ENCODE results near the gene TNPO2.
A peak's percentile ranks its signal among the peaks of the same experiment; 100 is the strongest.
"Not testable (repeated sequence)": the region's sequence is repeated elsewhere in the genome, so short reads cannot be mapped to it uniquely, and the experiment has no call there.

TNPO2 gene

GRCh38 chr19:12705169-12705568 is 18.6 kb downstream of the TNPO2 start:
- DNase-seq = no peak

GRCh38 chr19:12703046-12703445 is 20.7 kb downstream of the TNPO2 start:
- DNase-seq = no peak

- no peak for DNase-seq
These were observed 22.0 kb downstream of the TNPO2 start for GRCh38 chr19:12701596-12702282.

DNA sequence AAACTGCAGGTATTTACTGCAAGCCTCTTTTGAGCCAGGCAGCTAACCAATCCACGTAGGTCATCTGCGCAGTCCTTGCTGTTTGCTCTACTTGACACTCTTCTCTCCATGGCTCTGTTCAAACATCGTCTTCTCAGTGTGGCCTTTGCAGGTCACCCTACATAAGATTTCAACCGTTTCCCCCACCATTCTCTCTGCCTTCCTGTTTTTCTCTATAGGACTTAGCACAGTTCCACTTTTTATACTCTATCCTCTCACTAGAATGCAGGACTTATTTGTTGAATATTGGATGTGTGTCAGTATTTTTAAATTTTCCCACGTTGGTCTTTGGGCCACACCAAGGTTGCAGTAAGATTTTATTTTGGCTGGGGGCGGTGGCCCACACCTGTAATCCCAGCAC is 25.6 kb downstream of the TNPO2 start:
- DNase-seq = no peak

DNA sequence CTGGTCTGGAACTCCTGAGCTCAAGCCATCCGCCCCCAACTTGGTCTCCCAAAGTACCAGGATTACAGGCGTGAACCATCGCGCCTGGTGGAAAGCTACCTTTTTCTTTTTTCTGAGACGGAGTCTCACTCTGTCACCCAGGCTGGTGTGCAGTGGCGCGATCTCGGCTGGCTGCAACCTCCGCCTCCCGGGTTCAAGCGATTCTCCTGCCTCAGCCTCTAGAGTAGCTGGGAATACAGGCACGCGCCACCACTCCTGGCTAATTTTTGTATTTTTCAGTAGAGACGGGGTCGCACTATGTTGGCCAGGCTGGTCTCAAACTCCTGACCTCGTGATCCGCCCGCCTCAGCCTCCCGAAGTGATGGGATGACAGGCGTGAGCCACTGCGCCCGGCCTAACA is 26.3 kb downstream of the TNPO2 start:
- DNase-seq = not testable (repeated sequence)

DNA sequence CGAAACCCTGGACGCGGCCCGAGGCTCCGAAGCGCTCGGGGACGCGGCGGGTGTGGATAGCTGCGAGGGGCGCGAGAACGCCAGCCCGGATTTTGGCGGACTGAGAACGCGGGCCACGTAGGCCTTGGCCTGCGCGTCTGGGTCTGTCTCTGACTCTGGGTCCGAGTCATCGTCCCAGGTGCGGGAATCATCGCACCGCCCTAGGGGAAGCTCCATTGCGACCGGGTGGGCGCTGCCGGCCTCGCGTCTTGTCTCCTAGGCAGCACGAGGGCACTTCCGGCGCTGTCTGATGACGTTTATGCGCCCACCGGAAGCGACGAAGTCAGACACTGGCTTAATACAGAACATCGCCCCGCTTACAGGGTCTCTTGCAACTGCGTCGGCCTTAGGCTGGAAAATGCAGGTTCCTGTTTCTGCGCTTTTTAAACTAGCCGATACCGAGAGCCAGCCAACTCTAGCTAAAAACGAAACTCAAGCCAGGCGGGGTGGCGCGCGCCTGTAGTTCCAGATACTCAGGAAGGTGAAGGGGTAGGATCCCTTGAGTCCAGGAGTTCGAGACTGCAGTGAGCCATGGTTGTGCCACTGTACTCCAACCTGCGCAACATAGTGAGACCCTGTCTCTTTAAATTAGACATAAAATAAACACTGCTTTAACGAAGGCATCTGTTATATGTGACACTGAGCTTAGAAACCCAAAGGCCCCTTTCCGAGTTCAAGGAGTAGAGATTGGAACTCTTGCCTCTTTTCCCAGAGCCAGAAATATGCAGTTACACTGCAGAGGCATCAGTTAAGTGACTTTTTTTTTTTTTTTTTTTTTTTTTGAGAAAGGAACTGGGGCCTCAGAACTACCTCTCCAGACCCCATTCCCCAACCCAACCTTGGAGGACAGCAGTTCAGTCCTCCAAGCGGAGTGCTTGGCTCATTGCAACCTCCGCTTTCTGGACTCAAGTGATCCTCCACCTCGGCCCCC is 27.1 kb downstream of the TNPO2 start, which contains the start of gene FBXW9:
Gene FBXW9, minus strand, starts transcription at position 266 of the 970 bp plus-strand sequence. Its CDS starts 50 bp downstream, at position 216.
- peak; percentile 97 for DNase-seq

DNA sequence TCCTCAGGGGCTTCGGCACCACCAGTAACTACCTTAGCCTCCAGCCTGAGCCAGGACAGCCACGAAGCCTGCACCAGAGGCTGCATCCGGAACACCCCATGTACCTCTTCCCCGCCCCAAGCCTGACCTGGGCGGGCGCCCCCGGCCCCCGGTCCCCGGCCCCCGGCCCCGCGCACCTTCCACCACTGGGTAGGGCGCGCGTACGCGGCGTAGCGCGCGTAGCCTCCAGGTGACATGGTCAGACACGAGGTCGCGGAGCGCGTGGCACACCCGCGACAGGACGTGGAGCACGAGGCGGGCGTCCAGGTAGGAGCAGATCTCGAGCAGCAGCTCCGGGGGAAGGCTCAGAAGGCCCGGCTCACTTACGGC is 27.8 kb downstream of the TNPO2 start:
- DNase-seq = no peak

GRCh38 chr19:12695514-12695913 is 28.2 kb downstream of the TNPO2 start:
- no peak for DNase-seq

GRCh38 chr19:12695096-12695495 is 28.6 kb downstream of the TNPO2 start:
- DNase-seq = no peak

DNA sequence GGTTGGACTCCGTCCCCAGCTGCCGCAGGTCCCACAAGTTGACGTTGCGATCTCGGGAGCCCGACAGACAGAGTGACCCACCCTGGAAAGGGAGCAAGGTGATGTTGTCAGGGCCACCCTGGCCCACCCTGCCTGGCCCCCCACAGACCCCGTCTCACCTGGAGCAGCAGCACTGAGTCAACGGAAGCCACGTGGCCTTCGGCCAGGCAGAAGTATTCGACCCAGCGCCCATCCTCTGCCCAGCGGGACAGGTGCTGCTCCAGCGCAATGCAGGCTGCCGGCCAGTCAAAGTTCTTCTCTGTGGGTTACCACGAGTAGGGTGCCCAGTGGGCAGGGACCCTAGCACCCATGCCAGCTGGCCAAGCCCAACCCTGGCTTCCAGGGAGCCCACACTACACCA is 29.1 kb downstream of the TNPO2 start:
- no peak for DNase-seq

GRCh38 chr19:12692960-12693359 is 30.8 kb downstream of the TNPO2 start:
- DNase-seq = no peak

DNA sequence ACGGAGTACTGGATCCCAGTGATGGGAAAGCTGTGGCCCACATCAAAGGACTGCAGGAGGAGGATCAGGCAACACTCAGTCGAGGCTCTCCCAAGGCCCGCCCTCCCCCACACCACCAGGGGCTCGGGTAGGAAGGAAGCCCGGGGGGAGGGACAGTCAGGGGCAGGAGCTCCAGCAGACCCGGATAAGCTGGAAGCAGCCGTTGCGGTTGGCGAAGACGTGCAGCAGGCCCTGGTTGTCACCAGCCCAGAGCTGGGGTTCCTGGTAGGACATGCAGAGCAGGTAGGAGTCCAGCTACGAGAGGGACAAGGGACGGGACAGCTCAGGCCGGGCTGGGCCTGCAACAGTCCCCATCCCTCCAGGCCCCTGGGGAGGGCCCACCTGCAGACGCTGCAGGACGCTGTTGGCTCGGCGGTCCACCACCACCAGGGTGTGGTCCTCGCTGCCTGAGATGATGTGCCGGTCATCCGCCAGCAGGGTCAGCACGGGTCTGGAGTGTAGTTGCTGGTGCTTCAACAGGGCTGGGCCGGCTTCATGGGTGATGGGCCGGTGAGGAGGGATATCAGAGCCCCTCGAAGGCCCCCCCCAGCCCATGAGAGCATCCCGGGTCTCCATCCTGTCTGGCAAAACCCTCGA is 34.0 kb downstream of the TNPO2 start:
- no peak for DNase-seq

GRCh38 chr19:12689012-12689411 is 34.7 kb downstream of the TNPO2 start:
- DNase-seq = no peak

DNA sequence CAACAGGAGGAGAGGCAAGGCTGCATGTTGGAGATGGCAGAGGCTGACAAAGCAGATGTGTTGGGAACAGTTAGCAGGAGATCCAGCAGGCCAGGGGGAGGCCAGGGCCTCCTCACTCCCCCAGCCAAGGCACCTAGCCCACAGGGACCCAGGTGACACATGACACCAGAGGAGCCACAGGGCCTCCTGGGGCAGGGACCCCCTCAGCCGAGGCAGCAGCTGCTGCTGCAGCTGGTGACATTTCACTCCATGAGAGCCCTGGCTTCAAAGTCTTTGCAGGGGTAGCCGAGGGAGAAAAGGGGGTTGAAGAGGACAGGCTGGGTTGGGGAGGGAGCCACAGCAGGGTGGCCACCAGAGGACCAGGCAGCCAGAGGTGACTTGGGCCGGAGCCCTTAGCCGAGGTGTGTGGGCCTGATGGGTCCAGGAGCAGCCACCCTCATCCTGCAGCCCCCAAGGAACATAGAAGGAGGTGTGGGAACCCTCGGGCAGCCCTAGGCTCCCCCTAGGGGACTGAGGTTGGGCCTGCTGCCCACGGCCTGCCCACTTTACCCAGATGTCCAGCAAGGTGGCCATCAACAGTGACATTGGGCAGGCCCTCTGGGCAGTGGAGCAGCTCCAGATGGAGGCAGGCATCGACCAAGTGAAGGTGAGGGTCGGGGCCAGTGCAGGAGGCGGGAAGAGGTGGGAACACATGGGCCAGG is 36.1 kb downstream of the TNPO2 start, which contains the start of gene GNG14:
Gene GNG14, plus strand, starts transcription at position 503 of the 701 bp plus-strand sequence. Its CDS starts 51 bp downstream, at position 554.
- DNase-seq = no peak

DNA sequence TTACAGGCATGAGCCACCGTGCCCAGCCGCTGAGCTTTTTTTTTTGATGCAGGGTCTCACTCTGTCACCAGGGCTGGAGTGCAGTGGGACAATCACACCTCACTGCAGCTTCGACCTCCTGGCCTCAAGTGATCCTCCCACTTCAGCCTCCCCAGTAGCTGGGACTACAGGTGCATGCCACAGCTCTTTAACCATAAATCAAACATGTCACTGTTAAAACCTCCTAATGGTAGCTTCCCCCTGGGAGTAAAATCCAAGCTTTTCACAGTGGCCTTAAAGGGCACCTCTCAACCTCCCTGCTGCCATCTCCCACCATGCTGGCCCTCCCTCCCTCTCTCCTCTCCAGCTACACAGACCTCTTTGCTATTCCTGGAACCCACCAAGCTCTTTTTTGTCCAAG is 37.9 kb downstream of the TNPO2 start:
- no peak for DNase-seq

DNA sequence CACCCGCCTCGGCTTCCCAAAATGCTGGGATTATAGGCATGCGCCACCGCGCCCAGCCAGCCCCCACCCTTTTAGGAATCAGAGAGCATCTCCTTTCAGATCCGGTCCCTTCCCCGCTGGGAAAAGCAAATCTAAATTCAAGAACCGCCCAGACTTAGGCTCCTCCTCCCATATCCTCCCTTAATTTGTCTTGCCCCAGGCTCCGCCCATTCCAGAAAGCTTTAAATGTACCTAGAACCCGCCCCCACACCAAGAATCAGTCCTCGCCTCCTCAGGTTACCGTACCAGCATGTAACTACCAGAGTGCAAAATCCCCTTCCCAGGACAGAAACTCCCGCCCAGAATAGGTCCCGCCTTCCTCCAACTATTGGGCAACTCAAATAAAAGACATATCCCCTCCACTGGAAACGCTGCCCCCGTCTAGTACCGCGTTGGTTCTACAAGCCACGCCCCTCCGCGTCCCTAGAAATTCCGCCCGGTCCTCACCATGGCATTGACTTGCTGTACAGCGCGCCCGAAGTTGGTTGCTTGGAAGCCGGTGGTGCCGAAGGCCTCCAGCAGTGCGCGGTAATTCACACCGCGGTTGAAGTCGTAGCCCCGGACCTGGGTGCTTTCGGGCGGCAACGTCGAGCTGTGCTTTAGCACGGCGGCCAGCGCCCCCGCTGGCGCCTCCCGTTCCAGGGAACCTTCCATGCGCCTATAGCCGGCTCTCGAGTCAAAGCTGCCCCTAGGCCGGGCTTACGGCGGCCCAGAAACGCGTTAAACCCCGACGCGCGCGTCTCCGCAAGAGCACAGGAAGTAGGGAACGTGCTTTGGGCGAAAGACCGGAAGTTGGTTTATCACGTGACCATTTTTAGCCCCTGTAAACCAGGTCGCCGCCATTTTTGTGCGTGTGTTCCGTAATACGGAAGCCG is 42.4 kb downstream of the TNPO2 start, which contains the start of gene DHPS:
Gene DHPS, minus strand, starts transcription at position 807 of the 914 bp plus-strand sequence. Its CDS starts 114 bp downstream, at position 693.
- peak; percentile 97 for DNase-seq

DNA sequence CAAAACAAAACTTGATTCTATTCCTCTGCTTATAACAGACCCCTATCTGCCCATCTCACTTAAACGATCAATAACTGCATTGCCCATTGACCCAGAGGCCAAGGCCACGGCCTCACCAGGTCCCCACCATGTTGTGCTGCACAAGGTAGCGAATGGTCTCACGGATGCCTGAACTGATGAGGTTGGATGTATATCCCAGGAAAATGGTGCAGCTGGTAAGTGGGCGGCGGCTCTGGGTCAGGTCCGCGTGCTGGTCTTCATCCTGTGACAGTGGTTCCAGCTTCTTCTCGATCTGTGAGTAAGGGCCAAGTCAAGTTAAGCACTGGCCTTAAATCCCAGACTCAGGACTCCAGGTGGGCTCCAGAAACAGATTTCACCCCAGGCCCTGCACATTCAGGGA is 43.7 kb downstream of the TNPO2 start:
- DNase-seq = no peak

DNA sequence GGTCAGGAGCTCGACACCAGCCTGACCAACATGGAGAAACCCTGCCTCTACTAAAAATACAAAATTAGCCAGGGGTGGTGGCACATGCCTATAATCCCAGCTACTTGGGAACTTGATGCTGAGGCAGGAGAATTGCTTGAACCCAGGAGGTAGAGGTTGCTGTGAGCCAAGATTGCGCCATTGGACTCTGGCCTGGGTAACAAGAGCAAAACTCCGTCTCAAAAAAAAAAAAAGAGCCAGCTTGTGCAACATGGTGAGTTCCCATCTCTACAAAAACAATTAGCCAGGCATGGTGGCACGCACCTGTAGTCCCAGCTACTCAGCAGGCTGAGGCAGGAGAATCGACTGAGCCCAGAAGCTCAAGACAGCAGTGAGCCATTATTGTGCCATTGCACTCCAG is 45.7 kb downstream of the TNPO2 start:
- not testable (repeated sequence) for DNase-seq

DNA sequence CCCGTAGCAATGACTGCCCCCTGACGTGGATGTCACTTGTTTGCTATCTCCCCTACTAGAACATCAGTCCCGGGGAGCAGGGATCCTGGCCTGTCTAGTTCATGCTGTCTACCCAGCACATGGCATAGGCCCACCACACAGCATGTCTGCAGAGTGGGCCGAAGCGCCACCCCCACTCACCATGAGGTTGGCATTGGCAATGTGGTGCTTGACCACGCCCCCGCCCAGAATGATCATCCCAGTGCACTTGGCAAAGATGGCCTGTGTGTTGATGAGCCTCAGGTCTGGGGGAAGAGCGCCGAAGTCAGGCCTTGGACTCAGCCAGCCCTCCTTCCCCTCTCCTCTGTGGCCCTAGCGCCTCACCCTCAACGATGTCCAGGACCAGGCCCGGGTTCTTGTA is 46.8 kb downstream of the TNPO2 start:
- DNase-seq = no peak

GRCh38 chr19:12676384-12676792 is 47.3 kb downstream of the TNPO2 start:
- DNase-seq = peak; percentile 74

- DNase-seq = no peak
These were observed 47.8 kb downstream of the TNPO2 start for GRCh38 chr19:12675940-12676339.

All from CD4-positive, alpha-beta T cell treated with Interleukin-4 for 4 hours (primary cell).